ENCODE data around the gene GIN1.

Gene GIN1

DNA sequence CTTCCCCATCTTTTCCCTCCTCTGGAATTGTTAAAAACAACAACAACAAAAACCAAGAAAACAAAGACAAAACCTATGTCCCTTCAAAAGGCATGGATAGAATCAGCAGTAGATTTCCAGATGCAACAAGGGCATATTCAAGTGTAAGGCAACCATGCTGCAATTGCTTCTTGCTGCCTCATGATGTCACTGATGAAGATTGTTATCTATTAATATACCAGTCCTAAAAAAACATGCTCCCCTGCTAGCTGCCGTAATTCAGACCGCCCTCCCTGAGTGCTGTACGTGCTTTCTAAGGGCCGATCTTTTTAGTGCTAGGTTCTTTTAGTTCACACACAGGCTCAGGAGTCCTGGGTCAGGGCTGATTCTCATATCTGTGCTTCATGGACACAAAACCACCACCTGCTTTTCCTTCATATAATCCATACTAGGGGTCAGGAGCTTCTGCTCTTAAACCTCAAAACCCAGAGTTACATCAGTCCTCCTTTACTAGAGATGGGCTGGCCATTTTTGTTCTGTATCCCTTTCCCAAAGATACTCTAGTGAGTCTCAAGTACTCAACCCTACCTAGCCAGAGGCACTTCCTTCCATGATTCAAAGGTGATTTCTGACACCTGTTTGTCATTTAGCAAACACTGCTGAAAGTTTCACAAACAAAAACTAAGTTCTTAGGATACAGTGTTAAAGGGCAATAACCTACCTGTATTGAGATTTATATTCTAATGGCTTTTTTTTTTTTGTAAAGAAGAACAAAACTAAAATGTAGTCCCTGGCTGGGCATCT is 82.1 kb downstream of the GIN1 start:
- no peak for DNase-seq (ENCODE audit: low read depth in 3 of 3, low spot score in 1 of 3)

DNA sequence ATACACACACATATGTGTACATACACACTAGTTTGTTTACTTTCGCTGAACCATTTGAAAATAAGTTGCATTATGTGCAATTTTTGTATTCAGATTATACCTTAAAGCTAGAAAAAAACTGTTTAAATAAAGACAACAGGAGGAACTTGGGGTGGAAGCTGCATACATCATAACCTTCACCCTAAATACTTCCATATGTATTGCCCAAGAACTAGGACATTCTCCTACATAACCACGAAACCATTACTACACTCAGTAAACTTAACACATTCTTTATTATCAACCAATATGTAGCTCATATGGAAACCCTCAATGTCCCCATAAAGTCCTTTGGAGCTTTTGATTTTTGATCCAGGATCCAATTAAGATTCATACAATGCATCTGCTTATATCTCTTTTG is 83.3 kb downstream of the GIN1 start:
- no peak for DNase-seq (ENCODE audit: low read depth in 3 of 3, low spot score in 1 of 3)

Data from stimulated activated CD4-positive, alpha-beta T cell treated with anti-CD3 and anti-CD28 coated beads, TNF-alpha, amount 100 ng/mL, for 1 hour (primary cell).